Thymus (tissue), 11 donors: ENCODE data around the gene CDRT4. TPM values are rescaled to one million over a fixed set of nuclear protein-coding genes. Genes with fewer than 3 reads are reported as not detected.

Source experiments
- DNase-seq, 9 donors: peaks; one replicate each; pipeline ENCODE4 v3.0.0-alpha.2; 2013; ENCODE audit warnings: low spot score in 9 of 9, low read depth in 6 of 9, missing footprints in 1 of 9
- H3K27ac ChIP-seq, 2 donors: one replicate each; pipeline ENCODE4 v1.5.1; 2013; ENCODE audit warnings: control low read depth in 1 of 2, low read depth in 1 of 2, low read length in 1 of 2, mild to moderate bottlenecking in 1 of 2, moderate library complexity in 1 of 2
- H3K27me3 ChIP-seq, 2 donors: one replicate each; pipeline ENCODE4 v1.5.1; 2013; ENCODE audit warnings: low read length in 1 of 2; ENCODE audit not compliant: control insufficient read depth in 2 of 2, insufficient read depth in 1 of 2
- H3K36me3 ChIP-seq, 2 donors: one replicate each; pipeline ENCODE4 v1.5.1; 2013; ENCODE audit warnings: low read length in 1 of 2, mild to moderate bottlenecking in 1 of 2, moderate library complexity in 1 of 2; ENCODE audit not compliant: control insufficient read depth in 2 of 2, insufficient read depth in 2 of 2
- H3K4me1 ChIP-seq, 2 donors: one replicate each; pipeline ENCODE4 v1.5.1; 2013; ENCODE audit warnings: low read length in 2 of 2; ENCODE audit not compliant: control insufficient read depth in 2 of 2, insufficient read depth in 2 of 2
- H3K4me3 ChIP-seq, 2 donors: one replicate each; pipeline ENCODE4 v1.5.1; 2013; ENCODE audit warnings: low read length in 2 of 2, control low read depth in 1 of 2, mild to moderate bottlenecking in 1 of 2
- H3K9me3 ChIP-seq, 2 donors: one replicate each; pipeline ENCODE4 v1.5.1; 2013; ENCODE audit warnings: low read length in 1 of 2, mild to moderate bottlenecking in 1 of 2; ENCODE audit not compliant: control insufficient read depth in 2 of 2, insufficient read depth in 1 of 2
- WGBS: extraction: QIAGEN DNeasy Blood & Tissue Kit; methylation state at CpG from one replicate; pipeline ENCODE4 v1.1.7; 2013; 5-methylcytosine and 5-hydroxymethylcytosine counted together
- polyA plus RNA-seq: library from polyadenylated mRNA; stranded (reverse); fragments of 200-250 nt; gene quantifications from one replicate; pipeline ENCODE4 v1.2.3, GENCODE V29; 2013
- total RNA-seq: library from RNA; stranded (reverse); fragments of 120-200 nt; gene quantifications from one replicate; pipeline ENCODE4 v1.2.4, GENCODE V29; 2013
- donor health status: healthy.

Gene CDRT4
- total and polyA plus RNA-seq, 2 donors = 1.5 to 25.4 TPM

- no peak overlapping the region for H3K4me3 ChIP-seq
- peak overlapping the region in 1 of 2 donors; percentile 64 for H3K27ac ChIP-seq
- DNase-seq = no peak
- no peaks in the 10 kb centered on the region for H3K27me3 ChIP-seq
- WGBS = 92% methylated on average over 6 of the region's 6 CpGs
- peaks cover 2 to 3% of the 10 kb centered on the region in 2 donors for H3K9me3 ChIP-seq
- no peaks in the 10 kb centered on the region for H3K36me3 ChIP-seq
- H3K4me1 ChIP-seq = peaks cover 0 to 11% of the 10 kb centered on the region in 2 donors
Measured at GRCh38 chr17:15456496-15456895, 10.9 kb downstream of the CDRT4 start.

- no peak for DNase-seq
- H3K4me3 ChIP-seq = no peak overlapping the region
- no peaks in the 10 kb centered on the region for H3K27me3 ChIP-seq
- WGBS = 98% methylated on average over 5 of the region's 5 CpGs
- H3K36me3 ChIP-seq = no peaks in the 10 kb centered on the region
- peaks cover 0 to 11% of the 10 kb centered on the region in 2 donors for H3K4me1 ChIP-seq
- H3K9me3 ChIP-seq = peaks cover 2 to 3% of the 10 kb centered on the region in 2 donors
- H3K27ac ChIP-seq = no peak overlapping the region
Measured at GRCh38 chr17:15454346-15454745, 13.1 kb downstream of the CDRT4 start.

- H3K27ac ChIP-seq = no peak overlapping the region
- no peak overlapping the region for H3K4me3 ChIP-seq
- peaks cover 2 to 3% of the 10 kb centered on the region in 2 donors for H3K9me3 ChIP-seq
- DNase-seq = no peak
- H3K27me3 ChIP-seq = no peaks in the 10 kb centered on the region
- no peaks in the 10 kb centered on the region for H3K36me3 ChIP-seq
- WGBS = 97% methylated on average over 3 of the region's 3 CpGs
- peaks cover 0 to 11% of the 10 kb centered on the region in 2 donors for H3K4me1 ChIP-seq
Measured at GRCh38 chr17:15453782-15454181, 13.6 kb downstream of the CDRT4 start.

DNA sequence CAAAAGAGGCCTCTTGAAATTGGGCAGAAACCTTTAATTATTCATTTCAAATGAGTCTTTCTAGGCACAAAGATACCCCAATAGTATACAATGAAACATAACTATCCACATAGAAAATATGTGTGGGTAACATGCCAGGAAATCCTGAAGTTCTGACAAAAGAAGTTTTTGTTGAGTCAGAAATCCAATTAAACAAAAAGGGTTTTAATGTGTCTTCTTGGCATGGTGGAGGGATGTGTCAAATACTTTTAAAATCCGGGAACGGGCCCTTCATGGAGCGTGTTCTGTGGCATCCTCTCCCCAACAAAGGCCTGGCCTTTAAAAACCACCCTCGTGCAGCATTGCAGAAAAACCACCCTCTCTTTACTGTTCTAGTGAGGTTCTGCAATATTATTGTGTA, 14.2 kb downstream of the CDRT4 start:
- H3K4me3 ChIP-seq = no peak overlapping the region
- peaks cover 0 to 11% of the 10 kb centered on the region in 2 donors for H3K4me1 ChIP-seq
- no peaks in the 10 kb centered on the region for H3K27me3 ChIP-seq
- no peak for DNase-seq
- no peaks in the 10 kb centered on the region for H3K36me3 ChIP-seq
- WGBS = 94% methylated on average over 4 of the region's 4 CpGs
- H3K27ac ChIP-seq = no peak overlapping the region
- H3K9me3 ChIP-seq = peaks cover 2 to 3% of the 10 kb centered on the region in 2 donors

GRCh38 chr17:15452746-15453145, 14.7 kb downstream of the CDRT4 start:
- Histone ChIP-seq H3K27ac (no peak overlapping the region), H3K4me3 (no peak overlapping the region), H3K9me3 (peaks cover 2 to 3% of the 10 kb centered on the region in 2 donors), H3K36me3 (no peaks in the 10 kb centered on the region), H3K27me3 (no peaks in the 10 kb centered on the region), H3K4me1 (peaks cover 0 to 10% of the 10 kb centered on the region in 2 donors)
- no peak for DNase-seq
- 100% methylated on average over 1 of the region's 1 CpG for WGBS

DNA sequence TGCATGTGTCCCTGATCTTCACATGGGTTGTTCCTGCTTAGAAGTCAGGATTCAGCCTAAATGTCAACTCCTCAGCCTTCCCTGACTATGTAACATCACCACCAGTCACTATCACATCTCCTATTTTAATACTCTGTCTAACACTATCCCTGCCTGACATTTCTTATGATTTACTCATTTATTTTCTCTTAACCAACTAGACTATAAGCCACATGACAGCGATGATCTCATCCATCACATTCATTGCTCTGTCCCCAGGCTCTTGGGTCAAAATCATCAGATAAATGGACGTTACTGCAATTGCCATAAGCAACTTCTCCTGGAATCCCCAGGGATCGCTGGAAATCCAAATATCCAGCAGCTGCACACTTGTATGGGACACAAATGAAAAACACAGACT, 15.7 kb downstream of the CDRT4 start:
- no peak overlapping the region for H3K27ac ChIP-seq
- 96% methylated on average over 3 of the region's 3 CpGs for WGBS

DNA sequence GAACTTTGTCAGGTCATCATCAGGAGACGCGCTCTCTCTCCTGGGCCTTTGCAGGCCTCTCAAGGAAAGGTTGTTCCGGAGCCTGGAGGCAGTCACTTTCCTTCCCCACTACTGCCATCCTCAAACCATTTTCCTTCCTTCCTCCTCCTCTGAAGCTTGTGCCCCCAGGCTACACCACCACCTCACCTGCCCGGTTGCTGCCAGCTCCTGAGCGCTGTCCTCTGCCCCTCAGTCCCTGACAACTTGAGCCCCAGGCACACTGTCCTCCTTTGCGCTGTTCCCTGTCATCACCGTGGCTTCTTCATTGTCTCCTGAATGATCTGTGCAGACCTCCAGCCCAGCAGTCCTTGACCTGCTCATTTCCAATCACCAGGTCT, 18.9 kb downstream of the CDRT4 start:
- Histone ChIP-seq H3K9me3 (no peaks in the 10 kb centered on the region), H3K36me3 (no peaks in the 10 kb centered on the region), H3K27ac (no peak overlapping the region), H3K4me1 (no peaks in the 10 kb centered on the region), H3K4me3 (no peak overlapping the region), H3K27me3 (no peaks in the 10 kb centered on the region)
- WGBS = 99% methylated on average over 7 of the region's 7 CpGs
- DNase-seq = no peak

More for the DNA sequence above, 15.7 kb downstream of the CDRT4 start:
- no peaks in the 10 kb centered on the region for H3K27me3 ChIP-seq
- no peaks in the 10 kb centered on the region for H3K36me3 ChIP-seq
- no peak for DNase-seq
- H3K9me3 ChIP-seq = peaks cover 2 to 3% of the 10 kb centered on the region in 2 donors
- H3K4me3 ChIP-seq = no peak overlapping the region
- H3K4me1 ChIP-seq = no peaks in the 10 kb centered on the region

GRCh38 chr17:15447928-15448579, 19.4 kb downstream of the CDRT4 start:
- no peaks in the 10 kb centered on the region for H3K36me3 ChIP-seq
- 96% methylated on average over 6 of the region's 6 CpGs for WGBS
- no peaks in the 10 kb centered on the region for H3K4me1 ChIP-seq
- no peaks in the 10 kb centered on the region for H3K27me3 ChIP-seq
- H3K27ac ChIP-seq = no peak overlapping the region
- H3K4me3 ChIP-seq = no peak overlapping the region
- no peak for DNase-seq
- H3K9me3 ChIP-seq = no peaks in the 10 kb centered on the region

- H3K36me3 ChIP-seq = no peaks in the 10 kb centered on the region
- DNase-seq = no peak
Measured at GRCh38 chr17:15446036-15446435, 21.4 kb downstream of the CDRT4 start.

More at GRCh38 chr17:15446036-15446435, 21.4 kb downstream of the CDRT4 start:
- H3K9me3 ChIP-seq = no peaks in the 10 kb centered on the region
- 93% methylated on average over 10 of the region's 10 CpGs for WGBS
- H3K27ac ChIP-seq = no peak overlapping the region
- no peaks in the 10 kb centered on the region for H3K27me3 ChIP-seq
- no peaks in the 10 kb centered on the region for H3K4me1 ChIP-seq
- H3K4me3 ChIP-seq = no peak overlapping the region
